ENCODE data around the gene EHBP1L1. TPM values are rescaled to one million over a fixed set of nuclear protein-coding genes. Genes with fewer than 3 reads are reported as not detected.
A peak's percentile ranks its signal among the peaks of the same experiment; 100 is the strongest.

Gene EHBP1L1
- total RNA-seq, 2 donors from 2014 or later: 286 to 395 TPM

DNA sequence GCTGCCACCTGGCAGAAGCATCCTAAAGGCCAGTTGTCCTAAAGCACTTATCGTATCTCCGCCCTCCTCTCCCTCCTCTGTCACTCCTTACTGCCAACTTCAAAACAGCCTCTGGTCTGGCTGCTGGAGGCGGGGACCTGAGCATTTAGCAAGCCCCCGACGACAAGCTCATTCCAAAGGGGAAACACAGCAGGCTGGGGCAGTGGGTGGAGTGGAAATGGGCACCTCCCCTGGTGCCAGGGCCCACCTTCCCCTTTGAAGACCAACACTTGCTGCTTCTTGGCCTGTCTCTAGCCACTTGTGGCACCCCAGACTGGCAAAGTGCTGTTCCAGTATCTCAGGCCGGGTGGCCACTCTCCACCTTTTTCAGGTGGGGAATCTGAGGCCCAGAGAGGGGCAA, 34.6 kb downstream of the EHBP1L1 start:
- H3K36me3 ChIP-seq: peaks cover 17% of the 10 kb centered on the region
- H3K9me3 ChIP-seq: no peaks in the 10 kb centered on the region
- H3K27me3 ChIP-seq (replicated peaks; ENCODE audit: insufficient read depth): no peaks in the 10 kb centered on the region
- peaks cover 17 to 55% of the 10 kb centered on the region in 2 donors for H3K4me1 ChIP-seq (ENCODE audit: control insufficient read depth in 1 of 2, low read depth in 2 of 2)
- ATAC-seq (ENCODE audit: insufficient number of reproducible peaks, low FRiP score, low read depth): no peak
- TF ChIP-seq, protein P1, sequence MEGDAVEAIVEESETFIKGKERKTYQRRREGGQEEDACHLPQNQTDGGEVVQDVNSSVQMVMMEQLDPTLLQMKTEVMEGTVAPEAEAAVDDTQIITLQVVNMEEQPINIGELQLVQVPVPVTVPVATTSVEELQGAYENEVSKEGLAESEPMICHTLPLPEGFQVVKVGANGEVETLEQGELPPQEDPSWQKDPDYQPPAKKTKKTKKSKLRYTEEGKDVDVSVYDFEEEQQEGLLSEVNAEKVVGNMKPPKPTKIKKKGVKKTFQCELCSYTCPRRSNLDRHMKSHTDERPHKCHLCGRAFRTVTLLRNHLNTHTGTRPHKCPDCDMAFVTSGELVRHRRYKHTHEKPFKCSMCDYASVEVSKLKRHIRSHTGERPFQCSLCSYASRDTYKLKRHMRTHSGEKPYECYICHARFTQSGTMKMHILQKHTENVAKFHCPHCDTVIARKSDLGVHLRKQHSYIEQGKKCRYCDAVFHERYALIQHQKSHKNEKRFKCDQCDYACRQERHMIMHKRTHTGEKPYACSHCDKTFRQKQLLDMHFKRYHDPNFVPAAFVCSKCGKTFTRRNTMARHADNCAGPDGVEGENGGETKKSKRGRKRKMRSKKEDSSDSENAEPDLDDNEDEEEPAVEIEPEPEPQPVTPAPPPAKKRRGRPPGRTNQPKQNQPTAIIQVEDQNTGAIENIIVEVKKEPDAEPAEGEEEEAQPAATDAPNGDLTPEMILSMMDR (IDR thresholded peaks at IDR 0.05): no peak
- H3K27ac ChIP-seq: peak overlapping the region in 1 of 2 donors; percentile 30
- DNase-seq (ENCODE audit: low spot score): no peak
- peak overlapping the region; percentile 73 for H3K4me3 ChIP-seq

DNA sequence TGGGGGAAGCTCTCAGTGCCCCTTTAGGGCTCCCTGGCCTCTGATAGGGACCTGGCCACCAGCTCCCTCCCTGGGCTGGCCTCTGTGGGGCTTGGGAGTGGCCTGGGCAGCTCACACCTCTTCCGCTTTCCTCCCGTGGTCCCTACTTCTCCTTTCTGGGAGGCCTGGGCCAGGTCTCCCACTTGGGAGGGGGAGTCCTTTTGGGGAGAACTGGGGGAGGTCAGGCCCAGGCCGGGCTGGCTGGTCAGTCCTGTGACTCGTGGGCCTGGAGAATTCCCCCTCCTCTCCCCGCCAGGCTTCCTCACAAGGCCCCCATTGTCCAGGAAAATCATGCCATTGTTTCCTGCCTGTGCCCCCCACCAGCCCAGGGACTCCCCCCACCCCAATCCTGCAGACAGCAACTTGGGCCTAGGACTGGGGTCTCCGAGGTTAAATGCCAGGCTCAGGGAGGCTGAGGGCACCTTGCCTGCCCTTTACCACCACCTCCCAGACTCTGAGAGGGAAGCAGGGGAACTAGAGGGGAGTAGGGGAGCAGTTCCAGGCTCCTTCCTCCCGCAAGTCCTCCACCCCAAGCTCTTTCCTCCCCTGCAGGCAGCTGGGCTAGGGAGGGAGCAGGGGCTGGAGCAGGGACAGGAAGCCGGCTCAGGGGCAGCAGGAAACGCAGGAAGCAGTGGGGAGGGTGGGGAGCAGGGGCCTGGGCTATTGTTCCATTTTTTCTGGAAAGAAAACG, 35.3 kb downstream of the EHBP1L1 start:
- H3K27me3 ChIP-seq (replicated peaks; ENCODE audit: insufficient read depth): no peaks in the 10 kb centered on the region
- H3K27ac ChIP-seq: peak overlapping the region in 1 of 2 donors; percentile 30
- TF ChIP-seq, protein P1 (IDR thresholded peaks at IDR 0.05): no peak
- peaks cover 11% of the 10 kb centered on the region for H3K36me3 ChIP-seq
- no peak for DNase-seq (ENCODE audit: low spot score)
- no peak for ATAC-seq (ENCODE audit: insufficient number of reproducible peaks, low FRiP score, low read depth)
- H3K4me1 ChIP-seq (ENCODE audit: control insufficient read depth in 1 of 2, low read depth in 2 of 2): peaks cover 17 to 55% of the 10 kb centered on the region in 2 donors
- no peaks in the 10 kb centered on the region for H3K9me3 ChIP-seq
- H3K4me3 ChIP-seq: peak overlapping the region; percentile 73

DNA sequence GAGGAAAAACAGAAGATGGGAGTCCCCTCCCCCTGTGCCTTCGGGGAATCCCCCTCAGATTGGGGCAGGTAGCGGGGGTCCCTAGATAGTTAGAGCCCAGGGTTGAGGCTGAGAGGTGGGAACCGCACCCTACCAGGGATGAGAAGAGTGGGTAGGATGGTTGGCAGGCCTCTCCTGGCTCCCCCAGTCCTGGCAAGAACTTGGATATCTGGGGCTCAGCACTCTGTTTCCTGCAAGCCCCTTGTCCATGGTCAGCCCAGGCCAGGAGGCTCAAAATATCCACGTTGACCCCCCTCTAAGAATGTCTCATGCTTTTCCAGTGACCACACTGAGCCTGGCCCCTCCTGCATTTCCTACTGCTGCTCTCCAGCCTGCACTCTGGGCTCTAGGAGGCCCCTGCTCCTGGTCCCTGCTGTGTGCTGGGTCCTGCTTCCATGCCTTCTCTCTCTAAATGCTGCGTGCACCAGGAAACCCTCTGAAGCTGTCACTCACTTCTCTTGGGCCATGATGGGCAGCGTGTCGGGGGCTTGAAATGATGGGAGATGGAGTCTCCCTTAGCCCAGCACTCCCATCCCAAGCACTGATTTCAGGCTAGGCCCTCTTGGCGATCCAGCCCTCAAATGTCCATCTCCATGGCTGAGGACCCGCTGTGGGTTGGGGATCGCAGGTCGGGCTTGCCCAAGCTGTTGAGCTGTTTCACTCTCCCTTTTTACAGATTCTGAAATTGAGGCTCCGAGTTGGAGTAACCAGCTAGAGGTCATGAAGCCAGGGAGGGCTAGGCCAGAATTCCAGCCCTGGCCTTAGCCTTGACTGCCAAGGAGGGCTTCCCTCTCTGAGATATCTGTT, 36.1 kb downstream of the EHBP1L1 start:
- Histone ChIP-seq H3K4me1 (ENCODE audit: control insufficient read depth in 1 of 2, low read depth in 2 of 2) (peaks cover 24 to 57% of the 10 kb centered on the region in 2 donors), H3K27ac (peak overlapping the region; percentile 44 to 97), H3K9me3 (no peaks in the 10 kb centered on the region), H3K27me3 (replicated peaks; ENCODE audit: insufficient read depth) (no peaks in the 10 kb centered on the region), H3K36me3 (peaks cover 11% of the 10 kb centered on the region), H3K4me3 (peak overlapping the region; percentile 73)
- no peak for DNase-seq (ENCODE audit: low spot score)
- ATAC-seq (ENCODE audit: insufficient number of reproducible peaks, low FRiP score, low read depth): no peak
- TF ChIP-seq, protein P1 (IDR thresholded peaks at IDR 0.05): no peak

DNA sequence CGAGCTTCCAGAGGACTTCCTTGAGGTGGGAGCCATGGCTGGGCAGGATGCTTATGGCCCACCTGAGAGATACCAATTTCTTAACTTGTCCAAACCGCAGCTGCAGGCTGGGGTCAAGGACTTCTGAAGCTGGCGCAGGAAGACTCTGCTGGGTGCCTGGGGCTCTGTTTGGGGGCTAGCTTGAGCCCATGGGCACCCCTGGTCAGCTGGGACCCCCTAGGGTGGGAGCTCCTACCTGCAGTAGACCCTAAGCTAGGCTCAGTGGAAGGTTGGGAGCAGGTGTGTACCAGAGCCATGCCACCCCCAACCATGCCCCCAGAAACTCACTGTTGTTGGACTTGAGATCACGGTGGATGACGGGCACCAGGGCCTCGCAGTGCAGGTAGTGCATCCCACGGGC, 36.8 kb downstream of the EHBP1L1 start:
- Histone ChIP-seq H3K27ac (peak overlapping the region; percentile 44 to 97), H3K4me3 (peak overlapping the region; percentile 73), H3K27me3 (replicated peaks; ENCODE audit: insufficient read depth) (no peaks in the 10 kb centered on the region), H3K4me1 (ENCODE audit: control insufficient read depth in 1 of 2, low read depth in 2 of 2) (peaks cover 28 to 59% of the 10 kb centered on the region in 2 donors), H3K36me3 (peaks cover 16% of the 10 kb centered on the region), H3K9me3 (no peaks in the 10 kb centered on the region)
- ATAC-seq (ENCODE audit: insufficient number of reproducible peaks, low FRiP score, low read depth) (no peak), DNase-seq (ENCODE audit: low spot score) (no peak)
- TF ChIP-seq, protein P1 (IDR thresholded peaks at IDR 0.05): no peak
